ENCODE measurements around the gene PTTG1IP.

Gene PTTG1IP

GRCh38 chr21:44857127-44857892, 16.2 kb downstream of the PTTG1IP start:
- H3K4me3 ChIP-seq (ENCODE audit: low read depth, low read length) = no peak overlapping the region
- no peak for TF ChIP-seq CTCF (conservative IDR thresholded peaks at IDR 0.05; ENCODE audit: low read depth, low read length)
- DNase-seq (ENCODE audit: low read depth) = no peak

GRCh38 chr21:44856131-44856530, 17.4 kb downstream of the PTTG1IP start:
- TF ChIP-seq CTCF (conservative IDR thresholded peaks at IDR 0.05; ENCODE audit: low read depth, low read length) = no peak
- H3K4me3 ChIP-seq (ENCODE audit: low read depth, low read length) = no peak overlapping the region
- DNase-seq (ENCODE audit: low read depth) = no peak

- DNase-seq (ENCODE audit: low read depth) = no peak
- H3K4me3 ChIP-seq (ENCODE audit: low read depth, low read length) = no peak overlapping the region
- no peak for TF ChIP-seq CTCF (conservative IDR thresholded peaks at IDR 0.05; ENCODE audit: low read depth, low read length)
These were observed 17.9 kb downstream of the PTTG1IP start for GRCh38 chr21:44855572-44855971.

- TF ChIP-seq CTCF (conservative IDR thresholded peaks at IDR 0.05; ENCODE audit: low read depth, low read length) = no peak
- DNase-seq (ENCODE audit: low read depth) = no peak
- no peak overlapping the region for H3K4me3 ChIP-seq (ENCODE audit: low read depth, low read length)
These were observed 18.6 kb downstream of the PTTG1IP start for GRCh38 chr21:44854664-44855446.

GRCh38 chr21:44854391-44854663, 19.2 kb downstream of the PTTG1IP start:
- H3K4me3 ChIP-seq (ENCODE audit: low read depth, low read length) = no peak overlapping the region
- DNase-seq (ENCODE audit: low read depth) = no peak
- TF ChIP-seq CTCF (conservative IDR thresholded peaks at IDR 0.05; ENCODE audit: low read depth, low read length) = no peak

- TF ChIP-seq CTCF (conservative IDR thresholded peaks at IDR 0.05; ENCODE audit: low read depth, low read length) = no peak
- H3K4me3 ChIP-seq (ENCODE audit: low read depth, low read length) = no peak overlapping the region
- DNase-seq (ENCODE audit: low read depth) = no peak
These were observed 19.7 kb downstream of the PTTG1IP start for GRCh38 chr21:44853601-44854390.

All from choroid plexus epithelial cell (primary cell).